Progenitor cell of endocrine pancreas (in vitro differentiated cells): ENCODE data around the gene TRAF3IP1. TPM values are rescaled to one million over a fixed set of nuclear protein-coding genes. Genes with fewer than 3 reads are reported as not detected.

Experiments used
- DNase-seq: peaks from one replicate; pipeline ENCODE4 v3.0.0; 2021; ENCODE audit warnings: low spot score; ENCODE audit not compliant: unreplicated experiment
- H3K27ac Mint-ChIP-seq: 2 replicates; pipeline ENCODE4 v1.8.0; 2021; ENCODE audit warnings: mild to moderate bottlenecking, moderate library complexity, mixed read lengths
- H3K27me3 Mint-ChIP-seq: 2 replicates; pipeline ENCODE4 v1.8.0; 2021; ENCODE audit warnings: mixed read lengths
- H3K36me3 Mint-ChIP-seq: 2 replicates; pipeline ENCODE4 v1.8.0; 2022; ENCODE audit warnings: mixed read lengths; ENCODE audit not compliant: insufficient read depth
- H3K4me1 Mint-ChIP-seq: 2 replicates; pipeline ENCODE4 v1.8.0; 2021; ENCODE audit warnings: low read depth, mixed read lengths
- H3K4me3 Mint-ChIP-seq: 2 replicates; pipeline ENCODE4 v1.8.0; 2021; ENCODE audit warnings: low read depth, mild to moderate bottlenecking, moderate library complexity, mixed read lengths
- H3K9me3 Mint-ChIP-seq: 2 replicates; pipeline ENCODE4 v1.8.0; 2021; ENCODE audit warnings: low read depth, mixed read lengths
- CTCF ChIP-seq: fragments of 200-600 bp; sonication (generic); IDR thresholded peaks from one replicate; pipeline ENCODE4 v1.5.0; 2021; ENCODE audit warnings: antibody characterized with exemption, mild to moderate bottlenecking; ENCODE audit not compliant: unreplicated experiment
- total RNA-seq: library from RNA; stranded (reverse); gene quantifications from 2 replicates; pipeline ENCODE4 v1.2.1, GENCODE V29; 2021

Gene TRAF3IP1
- total RNA-seq, 1 donor from 2014 or later, result 27.0 TPM

GRCh38 chr2:238274152-238274865, 46.0 kb upstream of the TRAF3IP1 start:
- Mint-ChIP-seq H3K36me3 (peaks cover 25% of the 10 kb centered on the region), H3K4me1 (peaks cover 20% of the 10 kb centered on the region), H3K27me3 (no peaks in the 10 kb centered on the region), H3K9me3 (no peaks in the 10 kb centered on the region), H3K27ac (no peak overlapping the region), H3K4me3 (no peak overlapping the region)
- TF ChIP-seq CTCF, result no peak
- DNase-seq, result no peak

DNA sequence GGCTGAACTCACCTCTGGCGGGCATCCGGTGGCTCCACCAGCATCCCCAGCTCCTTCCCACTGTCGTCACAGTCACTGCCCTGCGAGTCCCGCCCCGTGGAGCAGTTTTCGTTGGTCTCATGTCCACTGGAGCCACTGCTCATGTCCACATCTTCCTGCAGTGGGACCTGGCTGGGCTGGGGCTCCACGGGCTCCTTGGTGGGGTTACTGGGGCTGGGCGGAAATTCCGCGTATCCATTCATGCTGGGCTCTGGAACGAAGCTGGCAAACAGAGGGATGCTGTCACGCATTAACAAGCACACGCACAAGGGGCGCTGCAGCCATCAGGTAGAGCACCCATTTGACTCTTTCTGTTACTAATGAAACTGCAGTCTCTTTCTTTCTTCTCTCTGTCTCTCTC, 42.6 kb upstream of the TRAF3IP1 start:
- peak; percentile 42 for TF ChIP-seq CTCF
- peaks cover 16% of the 10 kb centered on the region for H3K36me3 Mint-ChIP-seq
- H3K4me1 Mint-ChIP-seq, result peaks cover 16% of the 10 kb centered on the region
- no peak for DNase-seq
- peak overlapping the region; percentile 6 for H3K27ac Mint-ChIP-seq
- no peaks in the 10 kb centered on the region for H3K9me3 Mint-ChIP-seq
- no peak overlapping the region for H3K4me3 Mint-ChIP-seq
- H3K27me3 Mint-ChIP-seq, result no peaks in the 10 kb centered on the region

GRCh38 chr2:238278626-238279323, 41.5 kb upstream of the TRAF3IP1 start:
- no peak overlapping the region for H3K4me3 Mint-ChIP-seq
- peak overlapping the region; percentile 6 for H3K27ac Mint-ChIP-seq
- no peak for DNase-seq
- peaks cover 23% of the 10 kb centered on the region for H3K4me1 Mint-ChIP-seq
- no peaks in the 10 kb centered on the region for H3K9me3 Mint-ChIP-seq
- H3K27me3 Mint-ChIP-seq, result no peaks in the 10 kb centered on the region
- H3K36me3 Mint-ChIP-seq, result peaks cover 16% of the 10 kb centered on the region
- TF ChIP-seq CTCF, result no peak

GRCh38 chr2:238279324-238279682, 41.0 kb upstream of the TRAF3IP1 start:
- no peak for DNase-seq
- H3K36me3 Mint-ChIP-seq, result peaks cover 11% of the 10 kb centered on the region
- H3K4me1 Mint-ChIP-seq, result peaks cover 26% of the 10 kb centered on the region
- H3K27me3 Mint-ChIP-seq, result no peaks in the 10 kb centered on the region
- no peaks in the 10 kb centered on the region for H3K9me3 Mint-ChIP-seq
- H3K4me3 Mint-ChIP-seq, result no peak overlapping the region
- no peak for TF ChIP-seq CTCF
- no peak overlapping the region for H3K27ac Mint-ChIP-seq

- no peaks in the 10 kb centered on the region for H3K27me3 Mint-ChIP-seq
- no peak for TF ChIP-seq CTCF
- H3K4me1 Mint-ChIP-seq, result peaks cover 34% of the 10 kb centered on the region
- peak overlapping the region; percentile 25 for H3K27ac Mint-ChIP-seq
- no peak for DNase-seq
- no peaks in the 10 kb centered on the region for H3K9me3 Mint-ChIP-seq
- H3K4me3 Mint-ChIP-seq, result no peak overlapping the region
- H3K36me3 Mint-ChIP-seq, result peaks cover 8% of the 10 kb centered on the region
These were observed 40.1 kb upstream of the TRAF3IP1 start for GRCh38 chr2:238280083-238280825.
